LNCAP (cell line): Measurements from ENCODE around the gene KRABD2.

Source experiments
- CTCF ChIP-seq: fragments of 450-650 bp; IDR thresholded peaks from 2 replicates; pipeline ENCODE4 v1.5.1; 2017; ENCODE audit warnings: mild to moderate bottlenecking

Gene KRABD2

GRCh38 chr17:8413328-8413727 lies 36.8 kb upstream of the KRABD2 start:
- TF ChIP-seq CTCF, result no peak

- TF ChIP-seq CTCF, result no peak
Measured at GRCh38 chr17:8412089-8412488, 35.6 kb upstream of the KRABD2 start.

GRCh38 chr17:8410883-8411238 lies 34.4 kb upstream of the KRABD2 start:
- TF ChIP-seq CTCF, result no peak

- TF ChIP-seq CTCF, result peak; percentile 72
Measured at GRCh38 chr17:8409966-8410882, 33.7 kb upstream of the KRABD2 start.

- no peak for TF ChIP-seq CTCF
Measured at GRCh38 chr17:8408371-8408770, 31.9 kb upstream of the KRABD2 start.

- no peak for TF ChIP-seq CTCF
Measured at GRCh38 chr17:8406174-8406573, 29.7 kb upstream of the KRABD2 start.

GRCh38 chr17:8405499-8406016 lies 29.1 kb upstream of the KRABD2 start:
- no peak for TF ChIP-seq CTCF
